H9 (cell line): ENCODE results near the gene HSPA1L. TPM values are rescaled to one million over a fixed set of nuclear protein-coding genes. Genes with fewer than 3 reads are reported as not detected.

Experiments
- DNase-seq: peaks from one replicate; pipeline ENCODE4 v3.0.0-alpha.2; 2017
- H2AFZ ChIP-seq: one replicate; pipeline ENCODE4 v1.6.1; 2013; ENCODE audit warnings: mild to moderate bottlenecking, low read length, control low read depth, moderate library complexity
- H2AK5ac ChIP-seq: 2 replicates; pipeline ENCODE4 v1.6.1; 2013; ENCODE audit warnings: low read length, control low read depth, mixed read lengths; ENCODE audit not compliant: insufficient read length
- H2BK120ac ChIP-seq: one replicate; pipeline ENCODE4 v1.6.1; 2013; ENCODE audit warnings: low read depth, mild to moderate bottlenecking, low read length, control low read depth, inconsistent platforms; ENCODE audit not compliant: poor library complexity, severe bottlenecking
- H2BK12ac ChIP-seq: 2 replicates; pipeline ENCODE4 v1.6.1; 2013; ENCODE audit warnings: low read length, control low read depth, mixed read lengths, low read depth; ENCODE audit not compliant: insufficient read length
- H2BK15ac ChIP-seq: 2 replicates; pipeline ENCODE4 v1.6.1; 2013; ENCODE audit warnings: low read depth, low read length, control low read depth
- H2BK20ac ChIP-seq: one replicate; pipeline ENCODE4 v1.6.1; 2013; ENCODE audit warnings: low read depth, mild to moderate bottlenecking, low read length, control low read depth, inconsistent platforms; ENCODE audit not compliant: poor library complexity, severe bottlenecking
- H2BK5ac ChIP-seq: 2 replicates; pipeline ENCODE4 v1.6.1; 2013; ENCODE audit warnings: low read length, control low read depth, mixed read lengths; ENCODE audit not compliant: insufficient read length
- H3K14ac ChIP-seq: 2 replicates; pipeline ENCODE4 v1.6.1; 2013; ENCODE audit warnings: low read length, control low read depth; ENCODE audit not compliant: insufficient read depth
- H3K18ac ChIP-seq: 2 replicates; pipeline ENCODE4 v1.6.1; 2013; ENCODE audit warnings: low read depth, mild to moderate bottlenecking, mixed read lengths, low read length, control low read depth; ENCODE audit not compliant: insufficient read length
- H3K23ac ChIP-seq: 2 replicates; pipeline ENCODE4 v1.6.1; 2013; ENCODE audit warnings: low read length, control low read depth, mixed read lengths, low read depth; ENCODE audit not compliant: insufficient read length
- H3K23me2 ChIP-seq: 2 replicates; pipeline ENCODE4 v1.6.1; 2013; ENCODE audit warnings: low read depth, mild to moderate bottlenecking, mixed read lengths, low read length, control low read depth; ENCODE audit not compliant: insufficient read length, poor library complexity, severe bottlenecking
- H3K27ac ChIP-seq: 2 replicates; pipeline ENCODE4 v1.5.1; 2013; ENCODE audit warnings: low read length, control low read depth, mixed read lengths, low read depth; ENCODE audit not compliant: insufficient read length
- H3K27me3 ChIP-seq: 2 replicates; pipeline ENCODE4 v1.6.1; 2013; ENCODE audit warnings: low read length, control low read depth, inconsistent platforms; ENCODE audit not compliant: insufficient read depth
- H3K4ac ChIP-seq: 2 replicates; pipeline ENCODE4 v1.6.1; 2013; ENCODE audit warnings: low read depth, mild to moderate bottlenecking, control low read depth, inconsistent platforms, low read length, moderate library complexity
- H3K4me1 ChIP-seq: 2 replicates; pipeline ENCODE4 v1.6.1; 2013; ENCODE audit warnings: low read length, control low read depth, inconsistent platforms; ENCODE audit not compliant: insufficient read depth
- H3K4me2 ChIP-seq: 2 replicates; pipeline ENCODE4 v1.6.1; 2013; ENCODE audit warnings: low read length, control low read depth, mixed read lengths; ENCODE audit not compliant: insufficient read length, insufficient read depth
- H3K56ac ChIP-seq: 2 replicates; pipeline ENCODE4 v1.6.1; 2013; ENCODE audit warnings: low read depth, mild to moderate bottlenecking, mixed read lengths, low read length, control low read depth; ENCODE audit not compliant: insufficient read length
- H3K79me1 ChIP-seq: 2 replicates; pipeline ENCODE4 v1.6.1; 2013; ENCODE audit warnings: low read depth, mild to moderate bottlenecking, moderate library complexity, low read length, control low read depth, inconsistent platforms; ENCODE audit not compliant: insufficient read depth, poor library complexity, severe bottlenecking
- H3K79me2 ChIP-seq: 2 replicates; pipeline ENCODE4 v1.6.1; 2013; ENCODE audit warnings: low read length, control low read depth, inconsistent platforms; ENCODE audit not compliant: insufficient read depth
- H3K9ac ChIP-seq: 2 replicates; pipeline ENCODE4 v1.6.1; 2013; ENCODE audit warnings: low read length, control low read depth, mixed read lengths; ENCODE audit not compliant: insufficient read length; ENCODE audit errors: extremely low read depth
- H3K9me3 ChIP-seq: one replicate; pipeline ENCODE4 v1.6.1; 2013; ENCODE audit warnings: low read depth, low read length, inconsistent platforms; ENCODE audit not compliant: control insufficient read depth
- H3T11ph ChIP-seq: one replicate; pipeline ENCODE4 v1.6.1; 2013; ENCODE audit warnings: mild to moderate bottlenecking, low read length, control low read depth, inconsistent platforms
- H4K20me1 ChIP-seq: one replicate; pipeline ENCODE4 v1.6.1; 2013; ENCODE audit not compliant: control insufficient read depth, insufficient read length, insufficient read depth
- H4K5ac ChIP-seq: 2 replicates; pipeline ENCODE4 v1.6.1; 2013; ENCODE audit warnings: low read depth, mild to moderate bottlenecking, mixed read lengths, low read length, control low read depth; ENCODE audit not compliant: insufficient read length
- H4K8ac ChIP-seq: replicated peaks from 2 replicates; pipeline ENCODE4 v1.6.1; 2013; ENCODE audit warnings: low read length, control low read depth, mixed read lengths, low read depth; ENCODE audit not compliant: insufficient read length
- H4K91ac ChIP-seq: 2 replicates; pipeline ENCODE4 v1.6.1; 2013; ENCODE audit warnings: low read depth, mild to moderate bottlenecking, moderate library complexity, mixed read lengths, low read length, control low read depth; ENCODE audit not compliant: insufficient read length
- H3K27ac Mint-ChIP-seq, 3 experiments: 2 replicates in 2 of 3; 3 replicates in 1 of 3; pipeline ENCODE4 v1.8.0; 2020 to 2021; ENCODE audit warnings: mixed read lengths in 3 of 3, mild to moderate bottlenecking in 1 of 3, moderate library complexity in 1 of 3
- H3K27me3 Mint-ChIP-seq: 2 replicates; pipeline ENCODE4 v1.8.0; 2021; ENCODE audit warnings: low read depth, mild to moderate bottlenecking, moderate library complexity, mixed read lengths
- H3K36me3 Mint-ChIP-seq, 3 experiments: 2 replicates in 2 of 3; 3 replicates in 1 of 3; pipeline ENCODE4 v1.8.0; 2020 to 2021; ENCODE audit warnings: low read depth in 3 of 3, mixed read lengths in 3 of 3; ENCODE audit not compliant: insufficient read depth in 1 of 3
- H3K4me1 Mint-ChIP-seq, 2 experiments: 2 replicates each; pipeline ENCODE4 v1.8.0; 2020; ENCODE audit warnings: mixed read lengths in 2 of 2
- H3K4me3 Mint-ChIP-seq, 2 experiments: 2 replicates in 1 of 2; 3 replicates in 1 of 2; pipeline ENCODE4 v1.8.0; 2020 to 2021; ENCODE audit warnings: mild to moderate bottlenecking in 2 of 2, mixed read lengths in 2 of 2, moderate library complexity in 1 of 2
- H3K9me3 Mint-ChIP-seq, 2 experiments: 2 replicates in 1 of 2; 3 replicates in 1 of 2; pipeline ENCODE4 v1.8.0; 2020; ENCODE audit warnings: mild to moderate bottlenecking in 2 of 2, mixed read lengths in 2 of 2, moderate library complexity in 1 of 2
- CTCF ChIP-seq: fragments of 200-600 bp; sonication (generic); conservative IDR thresholded peaks from 3 replicates; pipeline ENCODE4 v1.8.0; 2021; ENCODE audit warnings: antibody characterized with exemption, mild to moderate bottlenecking
- WGBS: extraction: QIAGEN DNeasy Blood & Tissue Kit; methylation state at CpG from one replicate; pipeline ENCODE4 v1.1.7; 2013; ENCODE audit warnings: missing lambda C conversion rate, low lambda C conversion rate, mixed read lengths; ENCODE audit not compliant: insufficient read length; ENCODE audit errors: extremely low coverage; 5-methylcytosine and 5-hydroxymethylcytosine counted together
- total RNA-seq: library from RNA; stranded (reverse); gene quantifications from 2 replicates; pipeline ENCODE4 v1.2.1, GENCODE V29; 2021

HSPA1L gene
- total RNA-seq, 1 experiment from 2014 or later = 2.5 TPM

GRCh38 chr6:31847276-31847978 is 32.3 kb upstream of the HSPA1L start:
- Histone ChIP-seq H3K27me3 (no peaks in the 10 kb centered on the region), H4K8ac (no peak overlapping the region), H3K79me2 (no peaks in the 10 kb centered on the region), H3K4me2 (no peak overlapping the region), H3K27ac (no peak overlapping the region), H3K56ac (no peak overlapping the region), H2BK20ac (no peak overlapping the region), H2BK120ac (no peak overlapping the region), H3K18ac (no peak overlapping the region), H2BK12ac (no peak overlapping the region), H4K20me1 (no peaks in the 10 kb centered on the region), H3K23ac (no peak overlapping the region), H2BK15ac (no peak overlapping the region), H3K9me3 (no peaks in the 10 kb centered on the region), H3K4me1 (no peaks in the 10 kb centered on the region), H4K91ac (no peak overlapping the region), H2AK5ac (no peak overlapping the region), H2BK5ac (no peak overlapping the region), H3K4ac (no peak overlapping the region), H4K5ac (no peak overlapping the region), H3T11ph (no peak overlapping the region), H3K14ac (no peak overlapping the region), H3K23me2 (no peaks in the 10 kb centered on the region), H2AFZ (no peak overlapping the region), H3K9ac (no peak overlapping the region), H3K79me1 (no peaks in the 10 kb centered on the region)
- no CpG with 5 or more reads among the region's 2 CpGs for WGBS
- H3K4me3 Mint-ChIP-seq = no peak overlapping the region
- H3K9me3 Mint-ChIP-seq = peaks cover 0 to under 1% of the 10 kb centered on the region in 2 experiments; a peak in 3 of 5 replicates
- H3K36me3 Mint-ChIP-seq = peaks cover 0 to under 1% (median 0%) of the 10 kb centered on the region in 3 experiments; a peak in 1 of 7 replicates
- 0 out of 4 replicates have a peak, but pooled peaks cover 0 to 2% of the 10 kb centered on the region in 2 experiments for H3K4me1 Mint-ChIP-seq
- H3K27me3 Mint-ChIP-seq = no peaks in the 10 kb centered on the region
- TF ChIP-seq CTCF = no peak
- H3K27ac Mint-ChIP-seq = no peak overlapping the region
- DNase-seq = no peak
